Body of pancreas (tissue), 4 donors: ENCODE data around the gene LDLRAD4.

Experiments used
- POLR2A ChIP-seq, 3 donors: fragments of 450-650 bp; IDR thresholded peaks; one replicate each; pipeline ENCODE4 v1.6.1; 2016; ENCODE audit warnings: antibody characterized with exemption in 3 of 3, mild to moderate bottlenecking in 2 of 3
- TF ChIP-seq, protein P1 (sequence below), 7 experiments: fragments of 450-650 bp in 4 of 7; fragments of 200-600 bp in 3 of 7; sonication (generic) in 3 of 7; IDR thresholded peaks; one replicate each; pipeline ENCODE4 v1.5.1; 2016 to 2019; ENCODE audit warnings: antibody characterized with exemption in 7 of 7

DNA sequence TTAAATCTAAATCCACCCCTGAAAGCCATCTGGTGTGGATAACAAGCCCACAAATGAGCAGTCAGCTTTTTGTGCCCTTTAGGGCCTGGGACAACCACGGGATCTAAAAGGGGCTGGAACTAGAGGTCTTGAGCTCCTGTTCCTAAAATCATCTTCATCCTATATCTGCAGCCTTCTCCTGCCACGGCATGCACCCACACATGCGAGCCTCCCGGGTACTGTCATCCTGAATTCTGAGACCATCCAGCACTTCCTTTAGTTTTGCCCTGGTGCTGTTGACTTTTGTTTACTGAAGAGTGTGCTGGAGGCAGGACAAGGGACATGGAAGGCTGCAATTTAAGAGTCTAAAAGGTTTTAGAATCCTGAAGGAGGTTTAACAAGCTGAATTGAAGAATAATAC, 324.6 kb downstream of the LDLRAD4 start:
- TF ChIP-seq, protein P1, sequence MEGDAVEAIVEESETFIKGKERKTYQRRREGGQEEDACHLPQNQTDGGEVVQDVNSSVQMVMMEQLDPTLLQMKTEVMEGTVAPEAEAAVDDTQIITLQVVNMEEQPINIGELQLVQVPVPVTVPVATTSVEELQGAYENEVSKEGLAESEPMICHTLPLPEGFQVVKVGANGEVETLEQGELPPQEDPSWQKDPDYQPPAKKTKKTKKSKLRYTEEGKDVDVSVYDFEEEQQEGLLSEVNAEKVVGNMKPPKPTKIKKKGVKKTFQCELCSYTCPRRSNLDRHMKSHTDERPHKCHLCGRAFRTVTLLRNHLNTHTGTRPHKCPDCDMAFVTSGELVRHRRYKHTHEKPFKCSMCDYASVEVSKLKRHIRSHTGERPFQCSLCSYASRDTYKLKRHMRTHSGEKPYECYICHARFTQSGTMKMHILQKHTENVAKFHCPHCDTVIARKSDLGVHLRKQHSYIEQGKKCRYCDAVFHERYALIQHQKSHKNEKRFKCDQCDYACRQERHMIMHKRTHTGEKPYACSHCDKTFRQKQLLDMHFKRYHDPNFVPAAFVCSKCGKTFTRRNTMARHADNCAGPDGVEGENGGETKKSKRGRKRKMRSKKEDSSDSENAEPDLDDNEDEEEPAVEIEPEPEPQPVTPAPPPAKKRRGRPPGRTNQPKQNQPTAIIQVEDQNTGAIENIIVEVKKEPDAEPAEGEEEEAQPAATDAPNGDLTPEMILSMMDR (IDR thresholded peaks at IDR 0.05): no peak
- TF ChIP-seq POLR2A (IDR thresholded peaks at IDR 0.05): no peak
